NCI-H526 (cell line): ENCODE measurements around the gene CPED1.
"Not testable (repeated sequence)": the region's sequence is repeated elsewhere in the genome, so short reads cannot be mapped to it uniquely, and the experiment has no call there.

Experiments used
- DNase-seq, 2 experiments: peaks; one replicate each; lab custom pipeline; 2025; lab: John Stamatoyannopoulos, UW

Gene CPED1

GRCh38 chr7:121315170-121315569, 326.7 kb downstream of the CPED1 start:
- not testable (repeated sequence) for DNase-seq

DNA sequence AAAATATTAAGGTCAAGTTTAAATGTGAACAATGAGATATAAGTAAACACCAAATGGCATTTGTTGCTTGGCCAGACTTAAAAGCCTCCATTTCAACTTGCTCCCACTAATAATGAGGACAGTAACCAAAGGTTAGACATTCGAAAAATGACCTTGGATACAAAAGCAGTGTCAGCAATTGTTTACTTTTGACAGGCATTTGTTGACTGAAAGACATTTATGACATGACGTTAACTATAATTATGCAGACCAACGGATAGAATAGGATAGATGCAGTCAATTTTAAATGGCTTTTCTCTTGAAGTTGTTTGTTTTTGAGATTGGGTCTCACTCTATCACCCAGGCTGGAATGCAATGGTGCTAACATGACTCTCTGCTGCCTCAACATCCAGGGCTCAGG, 333.9 kb downstream of the CPED1 start:
- no peak for DNase-seq

DNA sequence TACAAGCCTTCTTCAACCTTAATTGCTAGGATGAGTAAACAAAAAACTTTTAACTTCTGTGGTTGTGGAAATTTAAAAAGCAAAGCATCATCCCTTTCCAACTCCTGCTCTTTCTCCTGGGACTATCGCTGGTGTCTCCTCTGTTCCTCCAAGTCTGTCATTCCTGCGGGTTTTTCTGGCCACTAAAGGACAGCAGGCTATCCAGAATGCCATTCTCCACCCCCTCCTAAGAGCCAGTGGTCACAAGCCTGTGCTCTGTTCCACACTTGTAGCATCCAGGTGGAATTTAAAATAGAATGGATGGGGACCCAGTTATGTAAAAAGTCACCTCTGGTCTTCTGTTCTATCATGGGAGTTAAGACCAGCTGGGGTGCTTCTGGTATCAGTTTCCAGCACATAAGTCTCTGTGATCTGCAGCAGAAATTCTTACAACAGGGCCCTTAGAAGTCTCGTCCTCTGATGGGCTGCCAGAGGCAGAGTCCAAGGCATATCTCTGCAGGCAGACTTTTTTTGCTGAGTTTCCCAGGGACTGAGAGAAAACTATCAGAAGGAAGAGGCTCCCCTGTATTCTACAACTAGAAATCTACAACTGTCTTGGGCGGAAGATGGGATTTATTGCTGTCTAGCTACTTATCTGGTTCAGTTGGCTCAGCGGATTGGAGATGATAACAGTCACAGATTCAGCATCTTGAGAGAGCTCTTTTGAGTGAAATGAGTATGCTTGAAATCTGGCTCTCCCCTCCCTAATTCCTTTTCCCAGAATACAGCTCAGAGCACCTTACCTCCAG, 335.2 kb downstream of the CPED1 start:
- no peak for DNase-seq

GRCh38 chr7:121327671-121328070, 339.2 kb downstream of the CPED1 start:
- DNase-seq, result no peak

GRCh38 chr7:121328508-121329190, 340.1 kb downstream of the CPED1 start, which contains the start of gene WNT16:
Gene WNT16, plus strand, starts transcription at chr7:121329000. Its CDS starts 293 bp downstream, at chr7:121329293.
- peak in 1 of 2 experiments; percentile 35 for DNase-seq

DNA sequence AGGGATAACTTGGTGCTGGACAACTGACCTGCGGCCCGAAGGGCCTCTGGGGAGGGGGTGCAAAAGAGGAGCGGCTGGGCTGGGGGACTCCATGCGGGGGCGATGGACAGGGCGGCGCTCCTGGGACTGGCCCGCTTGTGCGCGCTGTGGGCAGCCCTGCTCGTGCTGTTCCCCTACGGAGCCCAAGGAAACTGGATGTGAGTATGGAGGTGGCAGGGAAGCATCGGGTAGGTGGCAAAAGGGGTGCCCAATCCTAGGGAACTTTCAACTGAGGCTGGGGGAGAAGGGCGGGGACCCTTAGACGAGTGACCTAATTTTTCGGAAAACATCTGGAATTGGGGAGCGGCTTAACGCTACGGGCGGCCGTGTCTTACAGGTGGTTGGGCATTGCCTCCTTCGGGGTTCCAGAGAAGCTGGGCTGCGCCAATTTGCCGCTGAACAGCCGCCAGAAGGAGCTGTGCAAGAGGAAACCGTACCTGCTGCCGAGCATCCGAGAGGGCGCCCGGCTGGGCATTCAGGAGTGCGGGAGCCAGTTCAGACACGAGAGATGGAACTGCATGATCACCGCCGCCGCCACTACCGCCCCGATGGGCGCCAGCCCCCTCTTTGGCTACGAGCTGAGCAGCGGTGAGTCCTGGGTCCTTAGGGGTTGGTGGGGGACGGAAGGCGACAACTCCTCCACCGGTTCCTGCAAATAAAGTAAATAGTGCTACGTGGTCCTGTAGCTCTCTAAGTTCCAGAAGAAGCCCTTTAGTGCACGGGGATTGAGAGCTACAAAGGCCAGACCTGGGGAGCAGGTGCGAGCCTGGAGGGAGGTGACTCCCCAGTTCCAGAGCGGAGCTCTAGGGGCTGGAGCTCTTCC, 340.9 kb downstream of the CPED1 start:
- DNase-seq, result peak; percentile 52 to 88

- peak in 1 of 2 experiments; percentile 61 for DNase-seq
Measured at GRCh38 chr7:121330053-121330833, 341.7 kb downstream of the CPED1 start.

- no peak for DNase-seq
Measured at GRCh38 chr7:121331048-121331447, 342.5 kb downstream of the CPED1 start.

DNA sequence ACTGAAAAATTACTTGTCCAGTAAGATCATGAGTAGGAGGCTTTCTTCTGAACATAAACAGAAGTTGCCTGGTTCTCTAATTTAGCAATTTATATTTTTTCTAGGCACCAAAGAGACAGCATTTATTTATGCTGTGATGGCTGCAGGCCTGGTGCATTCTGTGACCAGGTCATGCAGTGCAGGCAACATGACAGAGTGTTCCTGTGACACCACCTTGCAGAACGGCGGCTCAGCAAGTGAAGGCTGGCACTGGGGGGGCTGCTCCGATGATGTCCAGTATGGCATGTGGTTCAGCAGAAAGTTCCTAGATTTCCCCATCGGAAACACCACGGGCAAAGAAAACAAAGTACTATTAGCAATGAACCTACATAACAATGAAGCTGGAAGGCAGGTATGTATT, 343.1 kb downstream of the CPED1 start:
- DNase-seq, result no peak

DNA sequence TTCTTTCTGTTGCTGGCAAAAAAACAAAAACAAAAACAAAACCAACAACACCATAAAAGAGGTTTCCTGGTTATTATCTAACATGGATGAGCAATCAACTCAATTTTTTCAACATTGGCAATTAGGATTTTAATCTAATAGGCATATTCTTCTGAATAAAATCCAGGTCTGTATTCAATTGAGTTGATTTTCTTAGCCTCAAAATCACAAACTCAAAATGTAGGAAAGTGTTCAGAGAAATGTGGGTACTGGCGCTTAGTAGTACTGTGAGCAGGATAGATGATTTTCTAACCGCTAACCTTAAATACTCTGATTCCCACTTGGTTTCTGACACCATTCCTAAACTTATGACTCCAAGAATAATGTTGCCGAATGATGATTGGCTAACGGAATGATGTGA, 345.9 kb downstream of the CPED1 start:
- no peak for DNase-seq

- DNase-seq, result no peak
Measured at GRCh38 chr7:121334875-121335648, 346.6 kb downstream of the CPED1 start.

- no peak for DNase-seq
Measured at GRCh38 chr7:121336579-121336978, 348.1 kb downstream of the CPED1 start.

DNA sequence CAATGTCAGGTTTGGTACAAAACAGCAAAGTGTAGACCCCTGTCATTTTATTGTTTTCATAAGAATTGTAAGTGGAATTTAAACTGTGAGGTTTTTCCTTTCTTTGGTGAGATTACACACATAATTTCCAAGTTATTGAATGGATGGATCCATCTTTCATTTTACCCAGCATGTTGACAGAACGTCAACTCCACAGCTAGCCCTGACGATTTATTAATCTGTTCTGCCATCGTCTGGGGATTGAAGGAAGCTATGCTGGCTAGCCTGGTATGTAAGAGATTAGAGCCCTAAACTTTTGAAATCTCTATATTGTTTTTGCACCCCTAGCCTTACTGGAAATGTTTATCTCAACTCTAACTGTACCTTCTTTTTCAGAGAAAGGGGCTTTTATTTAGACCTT, 348.9 kb downstream of the CPED1 start:
- DNase-seq, result peak in 1 of 2 experiments; percentile 54

DNA sequence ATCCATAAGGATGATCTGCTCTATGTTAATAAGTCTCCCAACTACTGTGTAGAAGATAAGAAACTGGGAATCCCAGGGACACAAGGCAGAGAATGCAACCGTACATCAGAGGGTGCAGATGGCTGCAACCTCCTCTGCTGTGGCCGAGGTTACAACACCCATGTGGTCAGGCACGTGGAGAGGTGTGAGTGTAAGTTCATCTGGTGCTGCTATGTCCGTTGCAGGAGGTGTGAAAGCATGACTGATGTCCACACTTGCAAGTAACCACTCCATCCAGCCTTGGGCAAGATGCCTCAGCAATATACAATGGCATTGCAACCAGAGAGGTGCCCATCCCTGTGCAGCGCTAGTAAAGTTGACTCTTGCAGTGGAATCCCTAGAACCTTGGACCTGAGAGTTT, 350.6 kb downstream of the CPED1 start:
- DNase-seq, result no peak

DNA sequence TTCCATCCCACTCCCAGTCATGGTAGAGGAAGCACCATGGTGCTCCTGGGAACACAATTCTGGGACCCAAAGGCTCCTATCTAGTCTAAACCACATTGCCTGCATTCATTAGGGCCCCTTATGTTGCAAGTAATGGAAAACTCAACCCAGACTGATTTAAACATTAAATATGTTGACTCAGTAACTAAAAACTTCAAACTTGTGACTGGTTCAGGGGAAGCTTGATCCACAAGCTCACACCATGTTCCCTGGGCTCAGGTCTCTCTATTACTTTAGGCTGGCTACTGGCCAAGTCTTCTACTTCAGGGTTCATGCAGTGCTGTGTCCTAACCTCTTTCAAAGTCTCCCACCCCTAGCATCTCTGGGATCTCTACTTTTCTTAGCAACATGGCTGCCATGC, 353.4 kb downstream of the CPED1 start:
- DNase-seq, result no peak

- no peak for DNase-seq
Measured at GRCh38 chr7:121342631-121343030, 354.1 kb downstream of the CPED1 start.

DNA sequence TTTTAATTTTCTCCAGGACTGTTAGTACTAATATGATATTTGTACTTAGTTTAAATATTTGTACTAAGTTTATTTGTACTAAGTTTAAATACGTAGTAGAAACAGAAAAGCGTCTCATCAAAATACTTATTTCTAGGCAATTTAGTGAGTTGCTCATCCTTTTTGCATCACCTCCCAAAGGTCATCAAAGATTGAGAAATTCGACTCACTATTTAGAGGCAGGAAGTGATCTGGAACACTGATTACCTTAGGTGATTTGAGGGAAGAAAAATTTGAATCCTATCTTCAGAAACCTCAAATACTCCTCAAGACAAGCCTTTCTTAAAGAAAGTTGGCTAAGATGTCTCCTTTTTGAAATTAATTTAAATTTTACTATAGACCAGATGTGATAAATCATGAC, 354.8 kb downstream of the CPED1 start:
- DNase-seq, result no peak

- DNase-seq, result no peak
Measured at GRCh38 chr7:121344093-121344492, 355.6 kb downstream of the CPED1 start.

DNA sequence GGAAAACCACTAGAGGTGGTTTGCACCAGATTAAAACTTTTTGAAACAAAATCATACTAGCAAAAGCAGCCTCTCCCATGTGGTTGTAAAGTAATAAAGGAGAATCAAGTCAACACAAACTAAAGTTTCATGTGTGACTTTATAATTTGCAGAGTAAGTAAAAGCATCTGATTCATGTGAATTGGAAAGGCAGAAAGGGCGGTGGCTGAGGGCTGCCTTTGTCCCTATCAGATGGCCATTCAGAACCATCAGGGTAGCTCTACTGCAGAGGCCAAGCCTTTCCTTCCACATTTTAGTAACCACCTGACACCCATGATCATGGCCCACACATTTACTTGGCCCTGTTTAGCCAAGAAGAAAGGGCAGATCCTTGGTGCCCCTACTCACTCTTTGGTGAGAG, 356.0 kb downstream of the CPED1 start:
- no peak for DNase-seq
